ENCODE data around the gene EPG5.

- no peak for TF ChIP-seq CTCF (IDR thresholded peaks at IDR 0.05)
- TF ChIP-seq POLR2A (IDR thresholded peaks at IDR 0.05) = no peak
These were observed 141.0 kb downstream of the EPG5 start for GRCh38 chr18:45826084-45826483.
